Measurements from ENCODE around the gene CCDC190. TPM values are rescaled to one million over a fixed set of nuclear protein-coding genes. Genes with fewer than 3 reads are reported as not detected.
"Not testable (repeated sequence)": the region's sequence is repeated elsewhere in the genome, so short reads cannot be mapped to it uniquely, and the experiment has no call there.

Gene CCDC190
- total RNA-seq, 2 experiments from 2014 or later = not detected

- H3K4me3 Mint-ChIP-seq = no peak overlapping the region
- H3K27me3 Mint-ChIP-seq = peaks cover 55% of the 10 kb centered on the region
- H3K4me1 Mint-ChIP-seq = peaks cover 14% of the 10 kb centered on the region
- no peaks in the 10 kb centered on the region for H3K36me3 Mint-ChIP-seq
- H3K9me3 Mint-ChIP-seq = no peaks in the 10 kb centered on the region
- no peak for DNase-seq
- no peak overlapping the region for H3K27ac Mint-ChIP-seq
Observed at GRCh38 chr1:162823771-162824525, 37.0 kb downstream of the CCDC190 start.

- Mint-ChIP-seq H3K27me3 (peaks cover 52% of the 10 kb centered on the region), H3K4me1 (peaks cover 14% of the 10 kb centered on the region), H3K4me3 (no peak overlapping the region), H3K9me3 (no peaks in the 10 kb centered on the region), H3K27ac (no peak overlapping the region), H3K36me3 (no peaks in the 10 kb centered on the region)
- no peak for DNase-seq
Observed at GRCh38 chr1:162823231-162823630, 37.7 kb downstream of the CCDC190 start.

DNA sequence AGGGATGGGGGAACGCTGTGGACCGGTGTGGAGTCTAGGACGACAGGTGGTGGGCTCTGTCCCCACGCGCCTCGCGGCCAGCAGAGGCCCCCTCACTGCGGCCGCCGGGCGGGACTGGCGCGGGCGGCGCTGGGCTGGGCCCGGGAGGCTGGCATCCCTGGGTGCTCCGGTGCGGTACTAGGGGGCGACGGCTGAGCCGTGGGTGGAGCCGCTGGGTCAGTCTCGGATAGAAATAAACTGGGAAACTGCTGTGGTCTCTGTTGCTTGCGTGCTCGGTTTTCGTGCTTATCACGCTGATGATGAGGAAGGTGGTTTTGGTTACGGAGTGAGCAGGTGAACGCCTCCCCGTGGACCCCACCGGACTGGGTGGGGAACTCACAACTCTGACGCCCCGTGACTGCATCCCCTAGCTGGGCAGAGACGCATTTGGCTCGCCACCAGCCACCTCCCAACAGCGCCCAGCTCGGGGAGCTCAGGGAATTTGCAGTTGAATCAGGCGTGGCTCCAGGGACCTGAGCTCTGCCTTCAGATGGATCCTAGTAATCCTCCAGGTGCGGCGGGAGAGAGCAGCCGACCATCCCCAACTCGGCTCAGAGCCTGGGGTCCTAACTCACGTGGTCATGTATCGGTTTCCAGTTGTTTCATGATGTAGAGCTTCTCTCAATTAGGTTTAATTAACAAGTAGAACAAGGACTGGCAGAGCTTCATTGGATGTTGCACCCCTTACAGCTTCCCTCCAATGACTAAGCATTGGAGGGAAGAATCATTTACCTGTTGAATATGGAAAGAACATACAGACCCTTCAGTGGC is 38.4 kb downstream of the CCDC190 start:
- H3K9me3 Mint-ChIP-seq = no peaks in the 10 kb centered on the region
- peak; percentile 17 for DNase-seq
- H3K4me3 Mint-ChIP-seq = peak overlapping the region; percentile 52
- no peak overlapping the region for H3K27ac Mint-ChIP-seq
- H3K36me3 Mint-ChIP-seq = peaks cover under 1% of the 10 kb centered on the region
- peaks cover 52% of the 10 kb centered on the region for H3K27me3 Mint-ChIP-seq
- peaks cover 14% of the 10 kb centered on the region for H3K4me1 Mint-ChIP-seq

DNA sequence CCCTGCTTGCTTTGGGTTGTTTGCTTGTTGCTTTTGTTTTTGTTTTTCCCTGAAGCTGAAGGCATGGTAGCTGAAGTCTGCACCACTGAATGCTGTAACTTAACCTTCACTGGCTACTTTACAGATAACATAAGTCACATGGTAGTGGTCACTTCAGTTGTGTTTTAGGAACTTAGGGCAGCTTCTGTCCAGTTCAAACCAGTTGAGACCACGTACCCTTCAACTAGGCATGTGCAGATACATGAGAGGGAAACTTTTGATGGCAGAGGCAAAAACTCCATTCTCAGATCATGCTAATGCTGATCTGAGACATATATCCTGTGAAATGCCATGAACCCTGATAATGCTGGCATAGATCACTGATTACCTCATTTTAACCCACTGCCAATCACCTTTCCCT is 42.3 kb downstream of the CCDC190 start:
- H3K27ac Mint-ChIP-seq, DNase-seq, H3K36me3 Mint-ChIP-seq, H3K9me3 Mint-ChIP-seq, H3K4me3 Mint-ChIP-seq: not testable (repeated sequence)
- peaks cover 30% of the 10 kb centered on the region for H3K27me3 Mint-ChIP-seq
- H3K4me1 Mint-ChIP-seq = peaks cover 14% of the 10 kb centered on the region

GRCh38 chr1:162818136-162818535 is 42.8 kb downstream of the CCDC190 start:
- not testable (repeated sequence) for H3K36me3 Mint-ChIP-seq, H3K4me3 Mint-ChIP-seq, DNase-seq, H3K27ac Mint-ChIP-seq, H3K9me3 Mint-ChIP-seq
- peaks cover 24% of the 10 kb centered on the region for H3K27me3 Mint-ChIP-seq
- H3K4me1 Mint-ChIP-seq = peaks cover 12% of the 10 kb centered on the region

DNA sequence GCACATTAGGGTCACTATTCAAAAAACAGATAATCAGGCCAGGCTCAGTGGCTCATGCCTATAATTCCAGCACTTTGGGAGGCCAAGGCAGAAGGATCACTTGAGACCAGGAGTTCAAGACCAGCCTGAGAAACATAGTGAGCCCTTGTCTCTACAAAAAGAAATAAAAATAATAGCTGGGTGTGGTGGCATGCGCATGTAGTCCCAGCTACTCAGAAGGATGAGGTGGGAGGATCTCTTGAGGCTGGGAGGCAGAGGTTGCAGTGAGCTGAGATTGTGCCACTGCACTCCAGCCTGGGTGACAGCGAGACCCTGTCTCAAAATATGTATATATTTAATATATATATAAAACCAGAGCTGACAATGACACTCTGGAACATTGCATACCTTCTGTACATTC is 48.6 kb downstream of the CCDC190 start:
- not testable (repeated sequence) for H3K4me3 Mint-ChIP-seq, H3K4me1 Mint-ChIP-seq, H3K9me3 Mint-ChIP-seq, DNase-seq, H3K27ac Mint-ChIP-seq, H3K27me3 Mint-ChIP-seq
- peaks cover 35% of the 10 kb centered on the region for H3K36me3 Mint-ChIP-seq

DNA sequence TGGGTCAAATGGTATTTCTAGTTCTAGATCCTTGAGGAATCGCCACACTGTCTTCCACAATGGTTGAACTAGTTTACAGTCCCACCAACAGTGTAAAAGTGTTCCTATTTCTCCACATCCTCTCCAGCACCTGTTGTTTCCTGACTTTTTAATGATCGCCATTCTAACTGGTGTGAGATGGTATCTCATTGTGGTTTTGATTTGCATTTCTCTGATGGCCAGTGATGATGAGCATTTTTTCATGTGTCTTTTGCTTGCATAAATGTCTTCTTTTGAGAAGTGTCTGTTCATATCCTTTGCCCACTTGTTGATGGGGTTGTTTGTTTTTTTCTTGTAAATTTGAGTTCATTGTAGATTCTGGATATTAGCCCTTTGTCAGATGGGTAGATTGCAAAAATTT is 53.5 kb downstream of the CCDC190 start:
- DNase-seq, H3K27ac Mint-ChIP-seq, H3K4me1 Mint-ChIP-seq, H3K4me3 Mint-ChIP-seq, H3K9me3 Mint-ChIP-seq, H3K27me3 Mint-ChIP-seq: not testable (repeated sequence)
- peaks cover 47% of the 10 kb centered on the region for H3K36me3 Mint-ChIP-seq

Other genes starting within 250 kb of the CCDC190 start
- under 1 TPM; 0.19 to 0.38 TPM for gene DDR2, start 228.7 kb downstream of the CCDC190 start, total RNA-seq
- 10 to 100 TPM; 21.1 to 24.4 TPM for gene HSD17B7, start 70.5 kb downstream of the CCDC190 start, total RNA-seq
- gene RGS4, start 208.2 kb upstream of the CCDC190 start, total RNA-seq = not detected